ENCODE measurements around the gene KRTAP5-6.
"Not testable (repeated sequence)": the region's sequence is repeated elsewhere in the genome, so short reads cannot be mapped to it uniquely, and the experiment has no call there.

KRTAP5-6 gene

GRCh38 chr11:1660111-1660867 lies 36.7 kb upstream of the KRTAP5-6 start:
- in situ Hi-C loops (cut with MboI; ENCODE audit: low sequenced_read_pairs), result no loop called here

GRCh38 chr11:1661454-1662269 lies 35.3 kb upstream of the KRTAP5-6 start:
- in situ Hi-C loops (cut with MboI; ENCODE audit: low sequenced_read_pairs), result not testable (repeated sequence)

DNA sequence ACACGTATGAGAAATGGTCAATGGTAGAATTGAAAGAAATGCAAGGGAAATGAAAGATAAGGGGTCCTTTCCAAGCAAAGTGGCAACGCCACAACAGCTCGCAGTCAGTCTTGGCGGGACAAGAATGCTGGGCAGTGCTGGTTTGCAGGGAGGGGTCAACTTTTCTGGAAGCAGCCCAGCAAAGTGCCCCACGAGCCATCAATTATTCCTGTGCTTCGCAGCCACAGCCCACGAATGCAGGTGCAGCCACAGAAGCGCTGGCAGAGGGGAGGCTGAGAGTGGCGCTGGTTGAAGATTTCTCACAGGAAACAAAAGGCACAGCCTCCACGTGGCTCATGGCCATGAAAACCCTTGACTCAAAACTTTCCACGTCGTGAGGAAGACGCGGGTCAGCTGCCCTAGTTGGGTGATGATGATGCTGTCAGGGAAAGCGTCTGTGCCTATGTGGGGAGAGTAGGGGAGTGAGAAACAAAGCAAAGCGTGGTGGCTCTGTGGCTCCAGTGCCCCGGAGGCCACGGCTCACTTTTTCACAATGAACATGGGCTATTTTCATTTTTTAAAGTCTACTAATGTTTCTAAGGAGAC lies 34.2 kb upstream of the KRTAP5-6 start:
- in situ Hi-C loops (cut with MboI; ENCODE audit: low sequenced_read_pairs), result not testable (repeated sequence)

GRCh38 chr11:1665313-1665712 lies 31.7 kb upstream of the KRTAP5-6 start:
- in situ Hi-C loops (cut with MboI; ENCODE audit: low sequenced_read_pairs), result no loop called here

GRCh38 chr11:1667121-1667850 lies 29.7 kb upstream of the KRTAP5-6 start:
- in situ Hi-C loops (cut with MboI; ENCODE audit: low sequenced_read_pairs), result no loop called here

GRCh38 chr11:1667906-1668305 lies 29.1 kb upstream of the KRTAP5-6 start:
- in situ Hi-C loops (cut with MboI; ENCODE audit: low sequenced_read_pairs), result no loop called here

- in situ Hi-C loops (cut with MboI; ENCODE audit: low sequenced_read_pairs), result no loop called here
Observed at GRCh38 chr11:1668911-1669473, 28.0 kb upstream of the KRTAP5-6 start.

GRCh38 chr11:1669546-1670218 lies 27.3 kb upstream of the KRTAP5-6 start:
- in situ Hi-C loops (cut with MboI; ENCODE audit: low sequenced_read_pairs), result no loop called here

GRCh38 chr11:1670457-1670856 lies 26.5 kb upstream of the KRTAP5-6 start:
- in situ Hi-C loops (cut with MboI; ENCODE audit: low sequenced_read_pairs), result not testable (repeated sequence)

DNA sequence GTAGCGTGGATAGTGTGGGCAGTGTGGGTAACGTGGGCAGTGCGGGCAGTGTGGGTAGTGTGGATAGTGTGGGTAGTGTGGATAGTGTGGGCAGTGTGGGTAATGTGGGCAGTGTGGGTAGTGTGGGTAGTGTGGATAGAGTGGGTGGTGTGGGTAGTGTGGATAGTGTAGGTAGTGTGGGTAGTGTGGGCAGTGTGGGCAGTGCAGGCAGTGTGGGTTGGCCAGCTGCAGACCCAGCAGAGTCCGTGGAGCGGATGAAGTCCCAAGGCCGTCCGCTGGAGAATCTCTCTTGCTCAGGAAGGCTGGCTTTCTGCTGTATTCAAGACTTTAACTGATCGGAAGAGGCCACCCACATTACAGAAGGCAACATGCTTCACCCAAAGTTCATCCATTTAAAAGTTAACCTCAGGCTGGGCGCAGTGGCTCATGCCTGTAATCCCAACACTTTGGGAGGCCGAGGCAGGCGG lies 26.1 kb upstream of the KRTAP5-6 start:
- in situ Hi-C loops (cut with MboI; ENCODE audit: low sequenced_read_pairs), result no loop called here

DNA sequence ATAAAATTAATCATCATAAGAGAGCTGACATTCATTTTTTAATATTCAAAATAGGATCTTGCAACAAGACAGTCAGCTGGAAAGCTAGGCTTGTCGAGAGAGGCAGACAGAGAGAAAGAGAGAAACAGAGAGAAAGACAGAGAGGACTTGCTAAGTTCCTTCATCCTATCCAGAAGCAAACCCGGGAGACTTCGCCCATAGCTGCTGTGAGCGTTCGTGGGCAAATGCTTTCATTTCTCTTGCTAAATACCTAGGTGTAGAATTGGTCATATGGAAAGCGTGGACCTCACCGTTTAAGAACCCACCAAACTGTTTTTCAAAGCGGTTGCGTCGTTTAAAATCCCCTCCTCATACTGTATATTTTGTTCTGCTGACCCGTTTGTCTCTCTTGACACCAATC lies 25.3 kb upstream of the KRTAP5-6 start:
- in situ Hi-C loops (cut with MboI; ENCODE audit: low sequenced_read_pairs), result no loop called here

DNA sequence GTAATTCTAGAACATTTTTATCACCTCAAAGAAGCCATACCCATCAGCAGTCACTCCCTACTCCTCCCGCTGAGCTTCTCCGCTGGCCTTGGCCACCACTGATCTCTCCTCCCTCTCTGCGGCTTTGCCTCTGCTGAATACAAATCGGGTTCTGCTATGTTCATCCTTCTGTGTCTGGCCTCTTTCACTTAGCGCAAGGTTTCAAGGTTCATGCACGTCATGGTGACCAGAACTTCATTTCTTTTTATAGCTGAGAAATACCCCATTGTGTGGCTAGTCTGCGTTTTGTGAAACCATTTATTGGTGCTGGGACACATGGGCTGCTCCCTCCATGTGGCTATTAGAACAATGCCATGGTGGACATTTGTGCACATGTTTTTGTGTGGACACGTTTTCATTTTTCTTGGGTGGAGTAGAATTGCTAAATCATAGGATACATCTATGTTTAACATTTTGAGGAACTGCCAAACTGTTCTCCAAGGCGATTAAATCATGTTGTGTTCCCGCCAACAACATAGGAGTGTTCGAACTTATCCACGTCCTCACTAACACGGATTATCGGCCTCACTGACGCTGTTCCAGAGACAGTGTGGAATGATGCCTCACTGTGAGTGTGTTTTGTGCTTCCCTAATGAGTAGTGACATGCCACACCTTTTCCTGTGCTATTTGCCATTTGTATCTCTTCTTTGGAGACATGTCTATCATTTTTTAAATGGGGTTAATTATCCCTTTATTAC lies 24.2 kb upstream of the KRTAP5-6 start:
- in situ Hi-C loops (cut with MboI; ENCODE audit: low sequenced_read_pairs), result no loop called here

DNA sequence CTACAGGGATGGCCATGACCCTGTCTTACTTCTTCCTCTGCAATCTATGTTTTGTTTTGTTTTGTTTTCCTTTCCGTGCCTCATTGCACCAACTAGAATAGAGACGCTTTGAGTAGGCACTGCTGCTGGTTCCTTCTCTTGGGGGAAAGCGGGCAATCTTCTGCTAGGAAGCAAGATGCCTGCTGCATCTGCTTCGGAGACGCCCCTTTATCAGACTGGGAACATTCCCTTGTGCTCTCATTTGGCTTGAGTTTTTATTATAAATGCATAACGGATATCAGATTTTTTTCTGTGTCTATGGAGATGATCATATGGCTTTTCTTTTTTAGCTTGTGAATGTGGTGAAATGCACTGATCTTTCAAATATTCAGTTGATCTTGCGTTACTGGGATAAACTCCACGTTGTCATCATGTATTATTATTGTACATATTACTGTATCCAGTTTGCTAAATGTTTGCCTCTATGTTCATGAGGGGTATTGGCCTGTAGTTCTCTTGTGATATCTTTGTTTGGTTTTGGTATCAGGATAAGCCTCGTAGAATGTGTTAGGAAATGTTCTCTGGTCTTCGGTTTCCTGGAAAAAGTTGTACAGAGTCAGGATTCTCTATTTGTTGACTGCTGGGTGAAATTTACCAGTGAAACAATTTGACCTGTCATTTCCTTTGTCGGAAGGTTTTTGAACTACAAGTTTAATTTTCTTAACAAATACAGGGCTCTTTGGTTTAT lies 23.4 kb upstream of the KRTAP5-6 start:
- in situ Hi-C loops (cut with MboI; ENCODE audit: low sequenced_read_pairs), result no loop called here

DNA sequence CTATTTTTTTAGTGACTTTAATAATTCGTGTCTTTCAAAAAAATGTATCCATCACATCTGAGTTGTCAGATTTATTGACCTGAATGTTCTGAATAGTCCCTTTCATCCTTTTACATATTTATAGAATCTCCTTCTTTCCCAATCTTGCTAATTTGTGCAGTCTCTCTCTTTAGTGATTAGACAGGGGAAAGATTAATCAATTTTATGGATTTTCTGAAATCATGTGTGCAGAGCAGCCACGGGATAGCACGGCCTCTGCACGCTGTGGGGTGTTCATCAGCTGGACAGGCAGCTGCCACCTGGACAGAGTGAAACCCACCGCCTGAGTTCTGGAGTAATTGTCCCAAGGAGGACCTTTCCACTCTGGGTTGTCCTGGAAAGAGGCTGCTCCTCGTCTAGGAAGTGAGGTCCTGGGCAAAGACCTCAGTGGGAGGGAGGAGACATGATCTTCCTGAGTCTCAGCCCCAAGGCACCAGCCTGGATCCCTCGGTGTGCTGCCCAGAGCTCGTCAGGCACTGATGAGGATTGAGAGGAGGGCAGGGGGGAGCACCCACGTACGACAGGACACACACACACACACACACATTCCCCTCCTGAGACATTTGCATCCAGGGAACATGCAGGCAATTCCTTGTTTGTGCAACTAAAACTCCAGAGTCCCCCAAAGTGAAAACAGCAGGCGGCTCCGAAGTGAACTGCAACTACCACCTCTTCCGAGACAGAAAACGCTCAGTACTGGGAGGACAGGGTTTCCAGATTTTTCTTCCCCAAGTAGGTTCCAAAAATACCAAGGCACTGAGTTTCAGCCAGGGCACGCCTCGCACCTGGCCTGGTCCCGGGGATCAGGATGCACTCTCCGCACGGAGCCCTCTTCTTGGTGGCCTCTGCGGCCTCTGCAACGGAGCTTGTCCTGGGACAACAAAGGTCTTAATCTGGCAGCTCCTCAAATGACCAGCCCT lies 22.5 kb upstream of the KRTAP5-6 start:
- in situ Hi-C loops (cut with MboI; ENCODE audit: low sequenced_read_pairs), result no loop called here

- in situ Hi-C loops (cut with MboI; ENCODE audit: low sequenced_read_pairs), result no loop called here
Observed at GRCh38 chr11:1675536-1676228, 21.3 kb upstream of the KRTAP5-6 start.

DNA sequence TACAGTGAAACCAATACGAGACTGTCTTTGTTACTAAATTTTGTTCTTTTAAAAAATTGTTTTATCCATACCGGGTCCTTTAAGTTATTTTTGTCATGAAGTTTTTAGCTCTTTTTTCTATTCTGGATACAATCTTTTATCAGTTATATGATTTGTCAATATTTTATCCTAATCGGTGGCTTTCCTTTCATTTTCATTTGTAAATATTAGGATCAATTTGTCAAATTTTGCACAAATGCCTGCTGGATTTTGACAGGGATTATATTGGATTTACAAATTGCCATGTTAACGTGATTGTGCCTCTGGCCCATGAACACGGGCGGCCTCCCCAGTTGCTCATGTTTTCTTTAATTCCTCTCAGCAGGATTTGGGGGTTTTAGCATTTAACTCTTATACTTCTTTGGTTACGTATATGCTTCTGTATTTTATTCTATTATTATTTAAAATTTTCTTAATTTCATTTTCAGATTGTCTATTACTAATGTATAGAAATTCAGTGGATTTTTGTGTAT lies 20.7 kb upstream of the KRTAP5-6 start:
- in situ Hi-C loops (cut with MboI; ENCODE audit: low sequenced_read_pairs), result no loop called here

- in situ Hi-C loops (cut with MboI; ENCODE audit: low sequenced_read_pairs), result no loop called here
Observed at GRCh38 chr11:1679881-1680280, 17.1 kb upstream of the KRTAP5-6 start.
